IMR-90 (cell line): ENCODE measurements around the gene KMT2E. TPM values are rescaled to one million over a fixed set of nuclear protein-coding genes. Genes with fewer than 3 reads are reported as not detected.

Experiments used
- ATAC-seq: fragments of 200-7000 bp; cut with Tn5 transposase; 2 replicates; pipeline ENCODE4 v1.9.1; 2020; ENCODE audit warnings: low read depth, mild to moderate bottlenecking, moderate library complexity
- BruUV-seq: library from RNA; stranded (reverse); fragments of 400-500 nt; replicated peaks from 2 replicates; lab custom pipeline; 2021; lab: Mats Ljungman, UMichigan
- CTCF ChIA-PET: fragments of 300-600 bp; formaldehyde crosslinking; extraction: SDS; loops from one replicate; lab custom pipeline; 2021; ENCODE audit warnings: antibody characterized with exemption; lab: Yijun Ruan, JAX
- POLR2A ChIA-PET: fragments of 300-600 bp; sonication (Branson Sonifier 250); formaldehyde crosslinking; loops from one replicate; lab custom pipeline; 2022; ENCODE audit warnings: antibody characterized with exemption; ENCODE audit not compliant: unreplicated experiment; lab: Charles Lee
- DNase-seq: peaks from one replicate; pipeline ENCODE4 v3.0.0; 2013
- H2AFZ ChIP-seq: replicated peaks from 2 replicates; pipeline ENCODE3; 2013; ENCODE audit warnings: low read length, mild to moderate bottlenecking; ENCODE audit not compliant: poor library complexity
- H2AK5ac ChIP-seq: 2 replicates; pipeline ENCODE4 v1.6.1; 2013; ENCODE audit warnings: low read depth, low read length, inconsistent platforms
- H2AK9ac ChIP-seq: replicated peaks from 2 replicates; pipeline ENCODE3; 2013; ENCODE audit warnings: mild to moderate bottlenecking, low read depth, low read length, moderate library complexity; ENCODE audit not compliant: poor library complexity
- H2BK120ac ChIP-seq: 2 replicates; pipeline ENCODE4 v1.6.1; 2013; ENCODE audit warnings: low read depth, low read length, inconsistent platforms
- H2BK15ac ChIP-seq: 3 replicates; pipeline ENCODE4 v1.6.1; 2013; ENCODE audit warnings: low read depth, low read length, inconsistent platforms
- H2BK20ac ChIP-seq: 2 replicates; pipeline ENCODE4 v1.6.1; 2013; ENCODE audit warnings: low read depth, mild to moderate bottlenecking, inconsistent platforms, low read length, moderate library complexity
- H2BK5ac ChIP-seq: 2 replicates; pipeline ENCODE4 v1.6.1; 2013; ENCODE audit warnings: mild to moderate bottlenecking, low read depth, low read length, inconsistent platforms; ENCODE audit not compliant: poor library complexity, severe bottlenecking
- H3K14ac ChIP-seq: replicated peaks from 2 replicates; pipeline ENCODE4 v1.6.1; 2013; ENCODE audit warnings: low read depth, low read length, inconsistent platforms
- H3K18ac ChIP-seq: 2 replicates; pipeline ENCODE4 v1.6.1; 2013; ENCODE audit warnings: low read depth, low read length, control low read depth
- H3K23ac ChIP-seq: 2 replicates; pipeline ENCODE4 v1.6.1; 2013; ENCODE audit warnings: low read depth, low read length, inconsistent platforms
- H3K27ac ChIP-seq: 2 replicates; pipeline ENCODE4 v1.5.1; 2013; ENCODE audit warnings: mild to moderate bottlenecking, control low read depth, low read length; ENCODE audit not compliant: insufficient read depth
- H3K27me3 ChIP-seq: 2 replicates; pipeline ENCODE4 v1.6.1; 2013; ENCODE audit warnings: low read length; ENCODE audit not compliant: control insufficient read depth, insufficient read depth
- H3K36me3 ChIP-seq: 2 replicates; pipeline ENCODE4 v1.6.1; 2013; ENCODE audit warnings: low read length, mixed read lengths; ENCODE audit not compliant: control insufficient read depth, insufficient read depth
- H3K4ac ChIP-seq: 2 replicates; pipeline ENCODE4 v1.6.1; 2013; ENCODE audit warnings: low read depth, low read length, inconsistent platforms
- H3K4me1 ChIP-seq: 2 replicates; pipeline ENCODE4 v1.6.1; 2013; ENCODE audit warnings: low read length, mixed read lengths; ENCODE audit not compliant: control insufficient read depth, insufficient read depth
- H3K4me2 ChIP-seq: 2 replicates; pipeline ENCODE4 v1.6.1; 2013; ENCODE audit warnings: low read depth, mild to moderate bottlenecking, control low read depth, low read length, moderate library complexity
- H3K4me3 ChIP-seq: 2 replicates; pipeline ENCODE4 v1.5.1; 2013; ENCODE audit warnings: low read depth, mild to moderate bottlenecking, control low read depth, low read length, moderate library complexity; ENCODE audit not compliant: insufficient read depth
- H3K56ac ChIP-seq: 2 replicates; pipeline ENCODE4 v1.6.1; 2013; ENCODE audit warnings: low read length, inconsistent platforms; ENCODE audit not compliant: insufficient read depth; ENCODE audit errors: extremely low read depth
- H3K79me1 ChIP-seq, 2 experiments: 2 replicates each; pipeline ENCODE4 v1.6.1; 2013; ENCODE audit warnings: low read length in 2 of 2, inconsistent platforms in 1 of 2, low read depth in 1 of 2
- H3K9ac ChIP-seq: 2 replicates; pipeline ENCODE4 v1.6.1; 2013; ENCODE audit warnings: low read depth, low read length, control low read depth
- H3K9me1 ChIP-seq: 2 replicates; pipeline ENCODE4 v1.6.1; 2013; ENCODE audit warnings: low read length, inconsistent platforms; ENCODE audit not compliant: insufficient read depth
- H3K9me3 ChIP-seq: 2 replicates; pipeline ENCODE4 v1.6.1; 2013; ENCODE audit warnings: low read length; ENCODE audit not compliant: control insufficient read depth, insufficient read depth
- H4K20me1 ChIP-seq: 2 replicates; pipeline ENCODE4 v1.6.1; 2013; ENCODE audit warnings: low read length, inconsistent platforms; ENCODE audit not compliant: insufficient read depth
- H4K5ac ChIP-seq: 2 replicates; pipeline ENCODE4 v1.6.1; 2013; ENCODE audit warnings: mild to moderate bottlenecking, low read depth, low read length, control low read depth
- H4K8ac ChIP-seq, 2 experiments: 2 replicates each; pipeline ENCODE4 v1.6.1; 2013; ENCODE audit warnings: low read depth in 2 of 2, low read length in 2 of 2, control low read depth in 1 of 2, inconsistent platforms in 1 of 2
- H4K91ac ChIP-seq: 2 replicates; pipeline ENCODE4 v1.6.1; 2013; ENCODE audit warnings: low read depth, low read length, inconsistent platforms; ENCODE audit not compliant: insufficient read depth
- BHLHE40 ChIP-seq: fragments of 150-350 bp; IDR thresholded peaks from 2 replicates; pipeline ENCODE4 v1.6.1; 2016; ENCODE audit warnings: mild to moderate bottlenecking, low read depth, low read length
- CHD1 ChIP-seq: IDR thresholded peaks from 2 replicates; pipeline ENCODE4 v1.6.1; 2012; ENCODE audit warnings: low read depth, low read length, improper control_type of control experiment
- ELK1 ChIP-seq: fragments of 150-350 bp; IDR thresholded peaks from 2 replicates; pipeline ENCODE4 v1.6.1; 2016; ENCODE audit warnings: low read depth, mild to moderate bottlenecking, low read length, moderate library complexity, borderline replicate concordance
- MAFK ChIP-seq: IDR thresholded peaks from 2 replicates; pipeline ENCODE4 v1.6.1; 2012; ENCODE audit warnings: low read depth, low read length, improper control_type of control experiment
- MAZ ChIP-seq: IDR thresholded peaks from 2 replicates; pipeline ENCODE4 v1.6.1; 2012; ENCODE audit warnings: low read depth, mild to moderate bottlenecking, low read length, improper control_type of control experiment, moderate library complexity, borderline replicate concordance
- MXI1 ChIP-seq: IDR thresholded peaks from 2 replicates; pipeline ENCODE4 v1.6.1; 2012; ENCODE audit warnings: low read depth, mild to moderate bottlenecking, low read length, moderate library complexity, borderline replicate concordance
- NFE2L2 ChIP-seq: fragments of 150-350 bp; IDR thresholded peaks from 2 replicates; pipeline ENCODE4 v1.6.1; 2016; ENCODE audit warnings: low read depth, mild to moderate bottlenecking, low read length
- POLR2A ChIP-seq: IDR thresholded peaks from 2 replicates; pipeline ENCODE4 v1.6.1; 2012; ENCODE audit warnings: mild to moderate bottlenecking, low read depth, low read length
- RAD21 ChIP-seq: IDR thresholded peaks from 2 replicates; pipeline ENCODE4 v1.6.1; 2012; ENCODE audit warnings: low read length, improper control_type of control experiment
- RCOR1 ChIP-seq: IDR thresholded peaks from 2 replicates; pipeline ENCODE4 v1.6.1; 2012; ENCODE audit warnings: mild to moderate bottlenecking, low read length, improper control_type of control experiment; ENCODE audit not compliant: insufficient replicate concordance
- RFX5 ChIP-seq: IDR thresholded peaks from 2 replicates; pipeline ENCODE4 v1.8.0; 2012; ENCODE audit warnings: low read depth, mild to moderate bottlenecking, low read length, moderate library complexity
- SMC3 ChIP-seq: fragments of 150-350 bp; IDR thresholded peaks from 2 replicates; pipeline ENCODE4 v1.6.1; 2016; ENCODE audit warnings: low read depth, mild to moderate bottlenecking, antibody characterized with exemption, low read length, moderate library complexity
- USF2 ChIP-seq: fragments of 150-350 bp; IDR thresholded peaks from 2 replicates; pipeline ENCODE4 v1.6.1; 2017; ENCODE audit warnings: mild to moderate bottlenecking, antibody characterized with exemption, low read length, low read depth
- WGBS, 2 experiments: methylation state at CpG; one replicate each; pipeline versions ENCODE4 v1.1.5 to v1.1.7; 2013; ENCODE audit warnings: missing lambda C conversion rate in 2 of 2; ENCODE audit not compliant: insufficient read length in 1 of 2; ENCODE audit errors: extremely low coverage in 2 of 2; 5-methylcytosine and 5-hydroxymethylcytosine counted together
- dilution Hi-C: fragments of 300-500 bp; cut with HindIII; formaldehyde crosslinking; loops from one replicate; pipeline ENCODE4 v1.14.3; 2018; ENCODE audit warnings: low sequenced_read_pairs; ENCODE audit not compliant: unreplicated experiment
- in situ Hi-C: fragments of 300-500 bp; cut with MboI; formaldehyde crosslinking; loops from 3 replicates; pipeline ENCODE4 v1.14.3; 2019; ENCODE audit warnings: low sequenced_read_pairs, inconsistent platforms, mixed read lengths
- intact Hi-C: fragments of 100-400 bp; cut with micrococcal nuclease; formaldehyde crosslinking; loops from 2 replicates; pipeline ENCODE4 v1.10.0; 2022
- polyA plus RNA-seq, 3 experiments: library from polyadenylated mRNA; depleted of rRNA; stranded (reverse); fragments of >200 nt; gene quantifications; 2 replicates each; pipeline ENCODE4 v1.2.3, GENCODE V29; 2012; ENCODE audit warnings: low replicate concordance in 1 of 3
- total RNA-seq: library from RNA; depleted of rRNA; stranded (reverse); fragments of >200 nt; gene quantifications from 2 replicates; pipeline ENCODE4 v1.2.3, GENCODE V29; 2012
- TF ChIP-seq, protein P1 (sequence below): conservative IDR thresholded peaks from 2 replicates; pipeline ENCODE4 v1.5.1; 2012; ENCODE audit warnings: mild to moderate bottlenecking, low read depth, low read length, improper control_type of control experiment

Gene KMT2E
- total and polyA plus RNA-seq, 2 of the 4 experiments (the other 2 are of a cell fraction): 16.8 to 79.2 TPM

GRCh38 chr7:105021352-105021751, 7.3 kb downstream of the KMT2E start:
- H2BK5ac ChIP-seq: no peak overlapping the region
- H4K8ac ChIP-seq: no peak overlapping the region
- no peak overlapping the region for H3K14ac ChIP-seq
- no peak overlapping the region for H3K9ac ChIP-seq
- H3K4me2 ChIP-seq: peak overlapping the region; percentile 63; the same call in 1 of the 2 replicates
- dilution Hi-C loops: no loop called here
- H3K4me1 ChIP-seq: peaks cover 10% of the 10 kb centered on the region
- in situ Hi-C loops: no loop called here
- H3K27ac ChIP-seq: no peak overlapping the region
- peaks cover 0 to 30% of the 10 kb centered on the region in 2 experiments; a peak in 2 of 4 replicates for H3K79me1 ChIP-seq
- H2AK5ac ChIP-seq: no peak overlapping the region
- no peak overlapping the region for H4K91ac ChIP-seq
- no peaks in the 10 kb centered on the region for H3K27me3 ChIP-seq
- ChIA-PET POLR2A (no interaction called here), CTCF (no interaction called here)
- ATAC-seq (no peak), DNase-seq (no peak)
- H3K23ac ChIP-seq: peak overlapping the region; percentile 37; the same call in 1 of the 2 replicates
- intact Hi-C loops: no loop called here
- H3K9me3 ChIP-seq: no peaks in the 10 kb centered on the region
- peaks cover 6% of the 10 kb centered on the region for H3K9me1 ChIP-seq
- H3K56ac ChIP-seq: no peak overlapping the region
- H4K5ac ChIP-seq: no peak overlapping the region
- peaks cover 95% of the 10 kb centered on the region for H4K20me1 ChIP-seq
- H3K36me3 ChIP-seq: no peaks in the 10 kb centered on the region
- no peak overlapping the region for H2AFZ ChIP-seq
- H3K18ac ChIP-seq: no peak overlapping the region
- no CpG with 5 or more reads among the region's 3 CpGs for WGBS, 2 experiments
- H2BK20ac ChIP-seq: no peak overlapping the region
- TF ChIP-seq CHD1 (no peak), ELK1 (no peak), NFE2L2 (no peak), MAFK (no peak), RCOR1 (no peak), POLR2A (no peak), RAD21 (no peak), USF2 (no peak), RFX5 (no peak), MAZ (no peak), BHLHE40 (no peak), SMC3 (no peak), MXI1 (no peak)
- TF ChIP-seq, protein P1, sequence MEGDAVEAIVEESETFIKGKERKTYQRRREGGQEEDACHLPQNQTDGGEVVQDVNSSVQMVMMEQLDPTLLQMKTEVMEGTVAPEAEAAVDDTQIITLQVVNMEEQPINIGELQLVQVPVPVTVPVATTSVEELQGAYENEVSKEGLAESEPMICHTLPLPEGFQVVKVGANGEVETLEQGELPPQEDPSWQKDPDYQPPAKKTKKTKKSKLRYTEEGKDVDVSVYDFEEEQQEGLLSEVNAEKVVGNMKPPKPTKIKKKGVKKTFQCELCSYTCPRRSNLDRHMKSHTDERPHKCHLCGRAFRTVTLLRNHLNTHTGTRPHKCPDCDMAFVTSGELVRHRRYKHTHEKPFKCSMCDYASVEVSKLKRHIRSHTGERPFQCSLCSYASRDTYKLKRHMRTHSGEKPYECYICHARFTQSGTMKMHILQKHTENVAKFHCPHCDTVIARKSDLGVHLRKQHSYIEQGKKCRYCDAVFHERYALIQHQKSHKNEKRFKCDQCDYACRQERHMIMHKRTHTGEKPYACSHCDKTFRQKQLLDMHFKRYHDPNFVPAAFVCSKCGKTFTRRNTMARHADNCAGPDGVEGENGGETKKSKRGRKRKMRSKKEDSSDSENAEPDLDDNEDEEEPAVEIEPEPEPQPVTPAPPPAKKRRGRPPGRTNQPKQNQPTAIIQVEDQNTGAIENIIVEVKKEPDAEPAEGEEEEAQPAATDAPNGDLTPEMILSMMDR: no peak
- no peak overlapping the region for H2AK9ac ChIP-seq
- H3K4ac ChIP-seq: no peak overlapping the region
- H2BK15ac ChIP-seq: no peak overlapping the region
- H3K4me3 ChIP-seq: no peak overlapping the region
- BruUV-seq: no TSS peak
- H2BK120ac ChIP-seq: no peak overlapping the region
